ENCODE results near the gene ITGB1BP1. TPM values are rescaled to one million over a fixed set of nuclear protein-coding genes. Genes with fewer than 3 reads are reported as not detected.

The ITGB1BP1 gene
- total RNA-seq, 1 experiment from 2014 or later = 34.3 TPM

GRCh38 chr2:9378433-9379390 lies 44.6 kb downstream of the ITGB1BP1 start:
- DNase-seq (ENCODE audit: low read depth) = peak; percentile 64

DNA sequence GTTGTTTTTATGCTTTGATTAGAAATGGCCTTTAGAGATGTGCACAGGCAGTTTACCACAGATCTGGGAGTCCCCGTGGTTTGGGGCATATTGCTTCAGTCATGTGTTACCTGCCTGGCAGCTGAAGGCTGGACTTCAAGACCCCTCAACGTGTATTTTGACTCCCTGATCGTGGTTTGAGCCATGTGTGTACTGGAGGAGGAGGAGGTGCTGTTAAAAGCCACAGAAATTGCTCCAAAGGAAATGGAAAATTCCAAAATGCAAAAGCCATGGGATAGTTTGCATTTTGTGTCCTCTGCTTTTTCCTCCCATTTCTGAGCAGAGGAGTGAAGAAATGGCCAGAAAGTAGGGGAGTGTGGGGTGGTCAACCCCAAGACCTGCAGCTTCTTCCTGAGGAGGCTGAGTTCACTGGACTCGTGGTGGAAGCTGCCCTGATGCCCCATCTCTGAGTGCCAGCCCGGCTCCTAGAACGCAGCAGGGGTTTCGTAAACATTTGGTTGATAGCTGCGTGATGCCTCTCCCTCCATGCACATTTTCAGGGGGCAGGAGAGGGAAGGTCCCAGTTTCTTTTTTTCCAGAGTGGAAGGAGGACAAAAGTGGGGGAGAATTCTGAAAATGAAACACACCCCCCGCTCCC lies 45.7 kb downstream of the ITGB1BP1 start:
- no peak for DNase-seq (ENCODE audit: low read depth)

DNA sequence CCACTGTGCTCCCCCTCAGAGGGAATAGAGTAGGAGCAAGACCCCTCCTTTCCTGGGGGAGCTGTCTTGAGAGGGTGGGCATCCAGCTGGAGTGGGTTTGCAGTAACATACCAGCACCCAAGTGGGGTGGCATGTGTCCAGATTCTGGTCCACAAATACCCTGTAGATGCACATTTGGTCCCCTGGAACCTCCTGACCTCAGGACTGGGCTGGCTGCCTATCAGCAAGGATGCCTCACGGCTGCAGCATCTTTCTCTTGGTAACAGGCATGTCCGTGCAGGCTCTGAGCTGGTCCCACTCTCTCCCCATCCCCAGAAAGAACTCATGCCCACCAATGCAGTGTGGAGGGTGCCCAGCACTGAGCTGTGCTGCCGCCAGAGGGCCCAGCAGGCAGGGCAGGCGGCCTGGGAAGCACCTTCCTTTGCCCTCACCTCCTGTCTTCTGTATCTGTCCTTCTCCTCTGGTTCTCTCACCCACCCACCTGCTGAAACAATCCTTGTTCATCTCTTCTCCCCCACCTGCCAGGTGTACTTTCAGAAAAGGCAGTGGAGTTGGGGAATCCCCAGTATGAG lies 47.4 kb downstream of the ITGB1BP1 start:
- no peak for DNase-seq (ENCODE audit: low read depth)

GRCh38 chr2:9374071-9374730 lies 49.1 kb downstream of the ITGB1BP1 start:
- DNase-seq (ENCODE audit: low read depth) = no peak

- DNase-seq (ENCODE audit: low read depth) = no peak
Observed at GRCh38 chr2:9373476-9373875, 49.9 kb downstream of the ITGB1BP1 start.

DNA sequence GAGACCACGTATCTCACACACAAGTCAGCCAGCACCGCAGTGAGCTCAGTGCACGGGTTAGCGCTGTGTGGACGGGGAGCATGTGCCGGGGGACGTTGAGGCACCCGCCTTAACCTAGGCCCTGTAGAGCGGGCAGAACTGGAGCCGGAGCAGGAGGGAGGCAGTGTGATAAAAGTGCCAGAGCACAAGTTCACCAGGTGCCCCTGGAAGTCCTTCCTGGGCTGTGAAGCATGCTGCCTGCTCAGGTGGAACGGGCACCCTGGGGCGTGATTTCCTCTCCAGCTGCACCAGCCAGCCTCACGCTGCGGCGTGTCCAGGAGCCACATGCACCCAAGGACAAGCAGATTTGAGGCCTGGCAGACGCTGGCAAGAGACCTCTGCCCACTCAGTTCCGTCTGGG lies 50.3 kb downstream of the ITGB1BP1 start:
- no peak for DNase-seq (ENCODE audit: low read depth)

- no peak for DNase-seq (ENCODE audit: low read depth)
Observed at GRCh38 chr2:9370746-9371145, 52.6 kb downstream of the ITGB1BP1 start.

DNA sequence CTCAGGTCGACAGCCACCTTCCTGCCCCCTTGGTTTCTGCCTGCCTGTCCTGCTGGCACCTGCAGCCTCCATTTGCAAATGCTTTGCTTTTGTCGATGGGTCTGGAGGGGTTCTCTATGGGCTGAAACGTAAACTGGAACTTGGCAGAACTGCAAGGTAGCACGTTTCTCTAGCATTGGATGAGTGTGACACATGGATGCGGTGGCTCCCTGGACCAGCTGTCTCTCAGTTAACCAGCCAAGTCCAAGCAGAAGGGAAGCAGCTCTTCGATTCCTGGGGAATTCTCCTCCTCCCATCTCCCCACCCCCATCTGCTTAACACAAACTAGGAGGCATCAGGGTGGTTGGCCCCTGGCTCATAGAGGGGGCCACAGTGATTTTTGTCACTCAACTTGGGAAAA lies 57.3 kb downstream of the ITGB1BP1 start:
- DNase-seq (ENCODE audit: low read depth) = no peak

DNA sequence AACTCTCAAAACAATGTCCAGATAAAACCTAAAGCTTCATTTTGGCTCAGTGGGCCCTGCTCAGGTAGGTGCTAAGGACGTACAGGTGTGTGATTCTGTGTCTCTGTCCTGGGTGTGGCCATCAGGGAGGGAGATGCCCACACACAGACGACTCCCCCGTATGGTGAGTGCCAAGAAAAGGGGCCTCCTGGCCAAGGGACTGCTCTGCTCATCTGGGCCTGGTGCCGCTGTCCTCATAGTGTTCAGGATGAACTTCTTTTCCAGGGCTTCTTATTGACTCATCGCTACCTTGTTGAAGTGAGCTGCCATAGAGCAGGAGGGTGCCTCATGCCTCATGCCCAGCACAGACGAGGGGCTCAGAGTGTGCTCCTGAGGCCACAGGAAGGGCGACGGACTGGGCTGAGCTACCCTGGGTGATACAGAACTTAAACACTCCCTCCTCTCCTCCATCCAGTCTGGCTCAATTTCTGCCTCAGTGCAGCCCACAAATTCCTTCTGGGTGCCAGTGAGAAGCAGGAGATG lies 57.8 kb downstream of the ITGB1BP1 start:
- no peak for DNase-seq (ENCODE audit: low read depth)

DNA sequence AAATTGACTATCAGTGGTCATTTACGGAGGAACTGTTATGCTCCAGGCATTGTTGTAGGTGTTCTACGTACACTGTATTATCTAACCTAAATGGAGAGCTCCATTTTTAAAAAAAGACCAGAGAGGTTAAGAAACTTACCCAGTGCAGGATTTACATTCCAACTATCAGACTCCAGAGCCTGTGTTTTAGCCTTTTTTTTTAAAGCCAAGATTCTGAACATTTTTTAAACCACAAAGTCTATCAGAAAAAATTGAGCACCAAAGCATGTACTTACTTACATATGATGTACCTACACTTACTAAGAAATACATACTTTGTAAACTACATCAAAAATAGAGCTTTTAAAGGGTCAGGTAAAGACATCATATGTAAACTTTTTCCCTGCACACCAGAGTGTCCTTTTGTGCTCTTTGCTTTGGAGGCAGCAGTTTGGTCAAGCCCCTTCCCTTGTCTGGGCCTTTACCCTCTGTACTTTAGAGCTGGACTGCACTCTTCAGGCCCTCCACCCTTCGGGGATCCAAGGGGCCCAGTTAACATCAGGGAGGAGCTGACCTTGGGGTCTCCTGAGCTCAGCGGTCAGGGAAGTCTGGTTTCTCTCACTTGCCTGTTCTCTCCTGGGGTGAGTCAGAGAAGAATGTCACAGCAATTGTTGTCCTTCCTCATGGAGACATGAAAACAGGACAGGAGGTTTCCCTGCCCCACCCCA lies 58.4 kb downstream of the ITGB1BP1 start:
- no peak for DNase-seq (ENCODE audit: low read depth)

DNA sequence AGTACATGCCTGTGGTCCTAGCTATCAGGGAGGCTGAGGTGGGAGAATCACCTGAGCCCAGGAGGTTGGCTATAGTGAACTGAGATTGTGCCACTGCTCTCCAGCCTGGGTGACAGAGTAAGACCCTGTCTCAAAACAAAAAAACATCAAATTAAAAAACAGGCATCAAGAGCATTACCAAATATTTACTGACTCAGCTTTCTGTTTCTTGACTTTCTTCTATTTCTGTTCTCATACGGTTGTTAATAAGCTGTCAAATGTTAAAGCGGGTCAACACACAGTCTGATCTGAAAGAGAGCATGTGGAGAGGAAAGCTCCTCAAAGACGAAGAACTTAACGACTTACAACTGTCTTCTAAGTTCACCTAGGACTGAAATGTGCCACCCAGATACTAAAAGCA lies 59.0 kb downstream of the ITGB1BP1 start:
- no peak for DNase-seq (ENCODE audit: low read depth)

DNA sequence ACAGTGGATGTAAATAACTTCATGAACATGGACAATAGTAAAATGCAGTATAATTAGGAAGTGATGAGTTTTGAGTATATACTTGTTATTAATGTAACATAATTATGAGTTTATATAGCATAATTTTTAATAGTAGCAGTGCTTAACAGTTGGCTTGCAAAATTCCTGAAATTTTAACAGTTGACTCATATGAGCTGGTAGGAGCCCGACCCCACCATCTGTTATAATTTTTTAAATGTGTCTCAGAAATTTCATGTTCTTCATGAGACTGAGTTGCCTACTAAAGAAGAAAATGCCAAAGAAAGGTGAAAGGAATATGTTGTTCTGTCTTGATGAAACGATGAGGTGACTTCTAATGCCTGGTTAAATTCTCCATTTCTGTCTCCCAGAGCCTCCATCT lies 62.6 kb downstream of the ITGB1BP1 start:
- no peak for DNase-seq (ENCODE audit: low read depth)

DNA sequence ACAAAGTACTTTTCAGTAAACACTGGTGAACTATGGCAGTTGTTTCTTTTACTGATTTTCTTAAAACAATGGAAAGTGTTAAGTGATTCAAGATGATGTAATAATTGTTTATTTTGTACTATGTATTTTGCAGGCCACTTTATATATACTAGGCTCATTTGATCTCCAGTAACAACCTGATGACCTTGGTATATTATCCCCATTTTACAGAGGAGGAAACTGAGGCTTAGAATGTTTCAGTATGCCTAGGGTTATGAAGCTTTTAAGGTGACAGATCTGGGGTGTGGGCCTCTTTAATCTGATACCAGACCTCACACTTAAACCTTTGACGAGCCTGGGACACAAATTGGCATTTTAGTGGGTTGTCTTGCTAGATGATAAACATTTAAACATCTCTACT lies 63.2 kb downstream of the ITGB1BP1 start:
- DNase-seq (ENCODE audit: low read depth) = no peak

- DNase-seq (ENCODE audit: low read depth) = no peak
Observed at GRCh38 chr2:9359463-9359862, 63.9 kb downstream of the ITGB1BP1 start.

GRCh38 chr2:9358846-9359245 lies 64.5 kb downstream of the ITGB1BP1 start:
- DNase-seq (ENCODE audit: low read depth) = no peak

GRCh38 chr2:9356261-9356660 lies 67.1 kb downstream of the ITGB1BP1 start:
- DNase-seq (ENCODE audit: low read depth) = no peak

DNA sequence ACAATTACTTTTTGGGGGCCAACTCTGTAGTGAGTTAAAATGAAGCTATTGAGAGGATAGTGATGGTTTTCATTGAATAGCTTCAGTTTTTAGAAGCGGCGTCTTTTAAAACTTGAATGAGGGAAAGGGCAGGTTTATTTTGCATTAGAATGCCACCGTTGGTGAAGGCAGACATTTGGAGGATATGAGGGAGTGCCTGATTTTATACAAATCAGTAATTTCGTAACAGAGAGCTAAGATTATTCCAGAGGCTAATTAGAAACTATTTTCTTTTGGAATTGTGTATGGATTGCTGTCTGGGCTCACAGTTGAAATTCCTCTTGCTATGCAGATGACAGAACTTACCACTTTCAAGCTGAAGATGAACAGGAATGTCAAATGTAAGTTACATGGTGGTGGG lies 67.6 kb downstream of the ITGB1BP1 start:
- no peak for DNase-seq (ENCODE audit: low read depth)

- DNase-seq (ENCODE audit: low read depth) = no peak
Observed at GRCh38 chr2:9355270-9355669, 68.1 kb downstream of the ITGB1BP1 start.

DNA sequence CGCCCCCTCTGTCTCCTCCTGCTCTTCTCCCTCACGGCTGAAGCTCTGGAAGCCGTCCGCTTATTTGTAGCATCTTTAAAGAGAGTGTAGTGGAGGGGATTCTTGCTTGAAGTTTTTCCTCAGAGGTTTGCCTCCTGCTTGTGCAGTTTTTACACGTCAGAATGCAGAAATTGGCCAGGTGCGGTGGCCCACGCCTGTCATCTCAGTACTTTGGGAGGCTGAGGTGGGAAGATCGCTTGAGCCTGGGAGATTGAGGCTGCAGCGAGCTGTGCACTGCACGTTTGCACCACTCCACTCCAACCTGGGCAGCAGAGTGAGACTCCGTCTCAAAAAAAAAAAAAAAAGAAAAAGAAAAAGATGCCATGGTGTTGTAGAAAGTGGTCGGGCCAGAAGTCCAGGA lies 69.0 kb downstream of the ITGB1BP1 start:
- DNase-seq (ENCODE audit: low read depth) = no peak
